Common myeloid progenitor, CD34-positive (primary cell): ENCODE data around the gene GPR33.

ENCODE experiments used
- CTCF ChIA-PET: fragments of 350-600 bp; sonication (Branson Sonifier 250); formaldehyde crosslinking; loops from one replicate; lab custom pipeline; 2021; ENCODE audit warnings: antibody characterized with exemption; lab: Charles Lee
- POLR2A ChIA-PET: fragments of 350-600 bp; sonication (Branson Sonifier 250); formaldehyde crosslinking; loops from one replicate; lab custom pipeline; 2021; ENCODE audit warnings: antibody characterized with exemption; lab: Charles Lee
- DNase-seq, 3 donors: peaks; one replicate each; pipeline versions ENCODE4 v3.0.0 to v3.0.0-alpha.2; 2013
- H3K27ac ChIP-seq, 2 experiments: 1 replicate in 1 of 2; 2 replicates in 1 of 2; pipeline ENCODE4 v1.7.0; 2013; ENCODE audit warnings: inconsistent platforms in 2 of 2, low read length in 2 of 2, mild to moderate bottlenecking in 2 of 2, low read depth in 1 of 2, moderate library complexity in 1 of 2; ENCODE audit not compliant: severe bottlenecking in 2 of 2, insufficient read depth in 1 of 2, poor library complexity in 1 of 2
- H3K27me3 ChIP-seq, 5 experiments: replicated peaks in 2 of 5; 1 replicate in 3 of 5; 2 replicates in 2 of 5; pipeline versions ENCODE4 v1.6.1 to v1.7.0; 2013; ENCODE audit warnings: low read length in 4 of 5, mild to moderate bottlenecking in 2 of 5, moderate library complexity in 2 of 5, inconsistent platforms in 1 of 5; ENCODE audit not compliant: insufficient read depth in 5 of 5, control insufficient read depth in 4 of 5
- H3K36me3 ChIP-seq, 4 experiments: 1 replicate in 2 of 4; 2 replicates in 2 of 4; pipeline versions ENCODE4 v1.6.1 to v1.7.0; 2013; ENCODE audit warnings: low read length in 3 of 4, control low read depth in 1 of 4, mild to moderate bottlenecking in 1 of 4; ENCODE audit not compliant: control insufficient read depth in 4 of 4, insufficient read depth in 4 of 4
- H3K4me1 ChIP-seq, 4 experiments: 1 replicate in 3 of 4; 2 replicates in 1 of 4; pipeline versions ENCODE4 v1.6.1 to v1.7.1; 2013; ENCODE audit warnings: low read length in 3 of 4, mild to moderate bottlenecking in 3 of 4, control low read depth in 1 of 4, inconsistent platforms in 1 of 4, moderate library complexity in 1 of 4; ENCODE audit not compliant: control insufficient read depth in 4 of 4, insufficient read depth in 4 of 4; ENCODE audit errors: control extremely low read depth in 1 of 4
- H3K4me3 ChIP-seq, 7 experiments: 1 replicate in 4 of 7; 2 replicates in 3 of 7; pipeline versions ENCODE4 v1.5.1 to v1.7.0; 2013; ENCODE audit warnings: mild to moderate bottlenecking in 7 of 7, low read length in 6 of 7, moderate library complexity in 6 of 7, inconsistent platforms in 2 of 7, low read depth in 2 of 7, control low read depth in 1 of 7; ENCODE audit not compliant: insufficient read depth in 4 of 7, control insufficient read depth in 1 of 7; ENCODE audit errors: extremely low read depth in 1 of 7
- H3K9me3 ChIP-seq, 5 experiments: 1 replicate in 4 of 5; 2 replicates in 1 of 5; pipeline versions ENCODE4 v1.6.1 to v1.7.1; 2013; ENCODE audit warnings: low read length in 4 of 5, mild to moderate bottlenecking in 2 of 5, inconsistent platforms in 1 of 5, low read depth in 1 of 5, moderate library complexity in 1 of 5; ENCODE audit not compliant: control insufficient read depth in 4 of 5, insufficient read depth in 2 of 5; ENCODE audit errors: control extremely low read depth in 1 of 5
- WGBS: methylation state at CpG from one replicate; pipeline ENCODE4 v1.1.5; 2013; ENCODE audit not compliant: insufficient coverage; 5-methylcytosine and 5-hydroxymethylcytosine counted together

The GPR33 gene

GRCh38 chr14:31510222-31510621 lies 22.4 kb upstream of the GPR33 start:
- no peaks in the 10 kb centered on the region for H3K4me1 ChIP-seq
- no peaks in the 10 kb centered on the region for H3K9me3 ChIP-seq
- ChIA-PET POLR2A (no interaction called here), CTCF (interaction anchor here (0.7 to 2.4 kb wide), 9 partner anchors 11 to 962 kb away, joined by 3 to 7 read pairs (median 3); no protein-coding TSS in a partner anchor)
- H3K36me3 ChIP-seq: no peaks in the 10 kb centered on the region
- H3K27me3 ChIP-seq: no peaks in the 10 kb centered on the region
- H3K4me3 ChIP-seq: no peak overlapping the region
- no peak overlapping the region for H3K27ac ChIP-seq
- DNase-seq: peak; percentile 14 to 34 (median 33)

- Histone ChIP-seq H3K27ac (no peak overlapping the region), H3K27me3 (no peaks in the 10 kb centered on the region), H3K4me1 (no peaks in the 10 kb centered on the region), H3K9me3 (no peaks in the 10 kb centered on the region), H3K36me3 (no peaks in the 10 kb centered on the region), H3K4me3 (no peak overlapping the region)
- ChIA-PET POLR2A (no interaction called here), CTCF (no interaction called here)
- DNase-seq: no peak
- WGBS: 93% methylated on average over 5 of the region's 5 CpGs
Measured at GRCh38 chr14:31508135-31508534, 20.3 kb upstream of the GPR33 start.

DNA sequence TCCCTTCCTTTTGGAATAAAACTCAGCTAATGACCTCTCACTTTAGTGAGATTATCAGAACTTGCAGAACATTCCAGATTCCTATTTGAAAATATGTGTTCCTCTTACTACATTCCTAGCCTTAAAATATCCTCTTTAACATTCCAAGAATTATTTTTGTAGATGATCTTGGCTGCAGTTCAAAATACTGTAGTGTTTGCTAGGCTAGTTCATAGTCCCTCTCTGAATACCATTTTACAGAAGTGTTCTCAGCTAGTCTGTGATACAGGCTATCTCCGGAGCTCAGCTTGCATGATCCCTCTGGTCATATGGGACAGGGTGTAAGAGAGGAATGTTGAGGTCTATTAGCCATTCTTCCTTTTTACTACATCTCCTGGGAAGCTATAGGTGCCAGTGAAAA lies 17.6 kb upstream of the GPR33 start:
- Histone ChIP-seq H3K9me3 (no peaks in the 10 kb centered on the region), H3K27me3 (no peaks in the 10 kb centered on the region), H3K27ac (no peak overlapping the region), H3K4me1 (no peaks in the 10 kb centered on the region), H3K36me3 (no peaks in the 10 kb centered on the region), H3K4me3 (no peak overlapping the region)
- DNase-seq: no peak
- POLR2A ChIA-PET: no interaction called here
- no CpG with 5 or more reads among the region's 1 CpG for WGBS
- CTCF ChIA-PET: interaction anchor here (0.9 to 1.6 kb wide), 4 partner anchors 20 to 747 kb away, joined by 3 read pairs; no protein-coding TSS in a partner anchor

- no peak for DNase-seq
- CTCF ChIA-PET: interaction anchor here (1.4 kb wide), 1 partner anchor 10 kb away, joined by 3 read pairs; no protein-coding TSS in a partner anchor
Measured at GRCh38 chr14:31501870-31502269, 14.0 kb upstream of the GPR33 start.

DNA sequence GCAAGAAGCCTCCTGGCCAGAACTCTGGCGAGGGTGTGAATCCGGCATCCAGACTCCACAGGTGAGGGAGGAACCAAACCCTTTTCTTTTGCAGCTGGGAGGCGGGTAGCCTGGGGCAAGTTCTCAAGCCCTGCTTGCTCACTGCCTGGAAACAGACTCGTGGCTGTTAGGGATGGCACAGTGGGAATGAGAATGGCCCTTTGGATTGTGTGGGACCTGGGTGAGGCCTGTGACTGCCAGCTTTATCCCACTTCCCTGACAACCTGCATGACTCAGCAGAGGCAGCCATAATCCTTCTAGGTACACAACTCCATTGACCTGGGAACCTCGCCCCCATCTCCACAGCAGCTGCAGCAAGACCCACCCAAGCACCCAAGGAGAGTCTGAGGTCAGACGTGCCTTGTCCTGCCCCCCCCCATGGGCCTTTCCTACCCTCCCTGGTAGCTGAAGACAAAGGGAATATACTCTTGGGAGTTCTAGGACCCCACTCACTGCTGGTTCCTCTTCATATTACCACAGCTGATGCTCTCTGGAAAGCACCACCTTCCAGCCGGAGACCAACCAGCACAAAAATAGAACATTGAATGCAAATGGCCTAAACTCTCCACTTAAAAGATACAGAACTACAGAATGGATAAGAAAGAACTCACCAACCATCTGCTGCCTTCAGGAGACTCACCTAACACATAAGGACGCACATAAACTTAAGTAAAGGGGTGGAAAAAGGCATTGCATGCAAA lies 5.1 kb upstream of the GPR33 start:
- Histone ChIP-seq H3K36me3 (no peaks in the 10 kb centered on the region), H3K4me3 (no peak overlapping the region), H3K9me3 (peaks cover 0 to 8% (median 3%) of the 10 kb centered on the region in 5 experiments), H3K4me1 (peaks cover 0 to 4% (median 2%) of the 10 kb centered on the region in 4 experiments), H3K27me3 (peaks cover 0 to 20% (median 4%) of the 10 kb centered on the region in 5 experiments), H3K27ac (no peak overlapping the region)
- DNase-seq: no peak
- CTCF ChIA-PET: interaction anchor here (0.9 kb wide), 1 partner anchor 434 kb away, joined by 3 read pairs; no protein-coding TSS in a partner anchor
- WGBS: 100% methylated on average over 2 of the region's 8 CpGs
- POLR2A ChIA-PET: no interaction called here

More at GRCh38 chr14:31501870-31502269, 14.0 kb upstream of the GPR33 start:
- Histone ChIP-seq H3K27ac (no peak overlapping the region), H3K27me3 (no peaks in the 10 kb centered on the region), H3K36me3 (no peaks in the 10 kb centered on the region), H3K4me3 (no peak overlapping the region), H3K9me3 (peaks cover 0 to 2% (median 0%) of the 10 kb centered on the region in 5 experiments), H3K4me1 (no peaks in the 10 kb centered on the region)
- POLR2A ChIA-PET: no interaction called here
- 100% methylated on average over 1 of the region's 2 CpGs for WGBS

GRCh38 chr14:31489691-31490090 lies 1.9 kb upstream of the GPR33 start:
- Histone ChIP-seq H3K4me1 (peaks cover 0 to 4% (median 2%) of the 10 kb centered on the region in 4 experiments), H3K36me3 (no peaks in the 10 kb centered on the region), H3K27ac (no peak overlapping the region), H3K9me3 (peaks cover 0 to 4% (median under 1%) of the 10 kb centered on the region in 5 experiments), H3K27me3 (peaks cover 0 to 20% (median 4%) of the 10 kb centered on the region in 5 experiments), H3K4me3 (no peak overlapping the region)
- DNase-seq: peak in 2 of 3 donors; percentile 58 to 65
- CTCF ChIA-PET: no interaction called here
- POLR2A ChIA-PET: no interaction called here

GRCh38 chr14:31486764-31487163 lies 1.1 kb downstream of the GPR33 start:
- no peak for DNase-seq
- Histone ChIP-seq H3K4me1 (peaks cover 0 to 4% (median 2%) of the 10 kb centered on the region in 4 experiments), H3K4me3 (no peak overlapping the region), H3K9me3 (no peaks in the 10 kb centered on the region), H3K36me3 (no peaks in the 10 kb centered on the region), H3K27ac (no peak overlapping the region), H3K27me3 (peaks cover 0 to 15% (median 2%) of the 10 kb centered on the region in 5 experiments)
- POLR2A ChIA-PET: no interaction called here
- 87% methylated on average over 2 of the region's 2 CpGs for WGBS
- CTCF ChIA-PET: no interaction called here
